B cell (primary cell): Measurements from ENCODE around the gene TARP.

Experiments
- ATAC-seq: fragments of 200-7000 bp; cut with Tn5 transposase; one replicate; pipeline ENCODE4 v1.10.0; 2021; ENCODE audit warnings: low read depth, mild to moderate bottlenecking, moderate number of reproducible peaks, moderate library complexity
- CTCF ChIA-PET: fragments of 350-600 bp; sonication (Branson Sonifier 250); formaldehyde crosslinking; loops from one replicate; lab custom pipeline; 2021; ENCODE audit warnings: antibody characterized with exemption, inconsistent platforms; lab: Charles Lee
- POLR2A ChIA-PET: fragments of 350-600 bp; sonication (Branson Sonifier 250); formaldehyde crosslinking; loops from one replicate; lab custom pipeline; 2021; ENCODE audit warnings: antibody characterized with exemption; lab: Charles Lee
- DNase-seq: peaks from one replicate; pipeline ENCODE4 v3.0.0; 2013
- H2AFZ ChIP-seq: 2 replicates; pipeline ENCODE4 v1.6.1; 2012; ENCODE audit warnings: mild to moderate bottlenecking, low read depth, low read length; ENCODE audit not compliant: insufficient read depth, poor library complexity, severe bottlenecking
- H3K27ac ChIP-seq, 2 donors: 1 replicate in 1 of 2; 2 replicates in 1 of 2; pipeline ENCODE4 v1.5.1; 2012 to 2013; ENCODE audit warnings: low read length in 2 of 2, mild to moderate bottlenecking in 2 of 2, moderate library complexity in 1 of 2
- H3K27me3 ChIP-seq, 4 experiments: fragments of 200-600 bp in 1 of 4; sonication (generic) in 1 of 4; replicated peaks in 1 of 4; 1 replicate in 2 of 4; 2 replicates in 2 of 4; pipeline versions ENCODE4 v1.6.1 to v1.7.0; 2013 to 2016; ENCODE audit warnings: low read length in 3 of 4, mild to moderate bottlenecking in 2 of 4, mixed read lengths in 1 of 4, moderate library complexity in 1 of 4; ENCODE audit not compliant: insufficient read depth in 4 of 4, control insufficient read depth in 3 of 4; ENCODE audit errors: control extremely low read depth in 1 of 4
- H3K36me3 ChIP-seq, 2 experiments: replicated peaks in 1 of 2; 1 replicate in 1 of 2; 2 replicates in 1 of 2; pipeline versions ENCODE4 v1.6.1 to v1.7.1; 2013; ENCODE audit warnings: low read length in 1 of 2; ENCODE audit not compliant: insufficient read depth in 2 of 2, control insufficient read depth in 1 of 2; ENCODE audit errors: control extremely low read depth in 1 of 2, extremely low read depth in 1 of 2
- H3K4me1 ChIP-seq, 2 donors: fragments of 200-600 bp in 1 of 2; sonication (generic) in 1 of 2; 1 replicate in 1 of 2; 2 replicates in 1 of 2; pipeline versions ENCODE4 v1.5.1 to v1.6.1; 2013 to 2017; ENCODE audit warnings: low read length in 2 of 2; ENCODE audit not compliant: control insufficient read depth in 2 of 2, insufficient read depth in 2 of 2
- H3K4me2 ChIP-seq: replicated peaks from 2 replicates; pipeline ENCODE3; 2012; ENCODE audit warnings: mild to moderate bottlenecking, low read depth, low read length; ENCODE audit not compliant: poor library complexity, severe bottlenecking
- H3K4me3 ChIP-seq, 5 experiments: fragments of 200-600 bp in 1 of 5; sonication (generic) in 1 of 5; 1 replicate in 3 of 5; 2 replicates in 2 of 5; pipeline versions ENCODE4 v1.5.1 to v1.7.0; 2011 to 2016; ENCODE audit warnings: low read length in 4 of 5, mild to moderate bottlenecking in 4 of 5, low read depth in 2 of 5, control low read depth in 1 of 5, moderate library complexity in 1 of 5; ENCODE audit not compliant: insufficient read depth in 1 of 5; ENCODE audit errors: control extremely low read depth in 1 of 5, extremely low read depth in 1 of 5
- H3K79me2 ChIP-seq: fragments of 200-600 bp; sonication (generic); one replicate; pipeline ENCODE4 v1.6.0; 2016; ENCODE audit warnings: low read length; ENCODE audit not compliant: control insufficient read depth, insufficient read depth
- H3K9ac ChIP-seq: fragments of 200-600 bp; sonication (generic); 2 replicates; pipeline ENCODE4 v1.6.1; 2017; ENCODE audit warnings: mild to moderate bottlenecking, low read length, moderate library complexity
- H3K9me3 ChIP-seq, 3 donors: one replicate each; pipeline versions ENCODE4 v1.6.1 to v1.7.1; 2013; ENCODE audit warnings: low read length in 2 of 3; ENCODE audit not compliant: control insufficient read depth in 2 of 3, insufficient read depth in 1 of 3; ENCODE audit errors: control extremely low read depth in 1 of 3
- H4K20me1 ChIP-seq: 2 replicates; pipeline ENCODE4 v1.6.0; 2012; ENCODE audit warnings: mild to moderate bottlenecking, low read length; ENCODE audit not compliant: insufficient read depth, control insufficient read depth, poor library complexity, severe bottlenecking
- H3K27ac Mint-ChIP-seq: one replicate; pipeline ENCODE4 v1.8.0; 2021; ENCODE audit warnings: mixed read lengths
- H3K27me3 Mint-ChIP-seq: one replicate; pipeline ENCODE4 v1.8.0; 2021; ENCODE audit warnings: mixed read lengths
- H3K4me1 Mint-ChIP-seq: one replicate; pipeline ENCODE4 v1.8.0; 2021; ENCODE audit warnings: mixed read lengths
- H3K4me3 Mint-ChIP-seq: one replicate; pipeline ENCODE4 v1.8.0; 2021; ENCODE audit warnings: mixed read lengths
- H3K9me3 Mint-ChIP-seq: one replicate; pipeline ENCODE4 v1.8.0; 2022; ENCODE audit warnings: mixed read lengths; ENCODE audit not compliant: insufficient read depth
- CTCF ChIP-seq: fragments of 200-600 bp; IDR thresholded peaks from one replicate; pipeline ENCODE4 v1.8.0; 2022; ENCODE audit warnings: antibody characterized with exemption, mild to moderate bottlenecking
- EZH2 ChIP-seq: IDR thresholded peaks from 2 replicates; pipeline ENCODE4 v1.6.1; 2012; ENCODE audit warnings: borderline replicate concordance, low read depth, mild to moderate bottlenecking, moderate library complexity, low read length; ENCODE audit not compliant: insufficient read depth, poor library complexity, severe bottlenecking
- WGBS: methylation state at CpG from one replicate; pipeline ENCODE4 v1.1.5; 2013; ENCODE audit warnings: missing lambda C conversion rate; ENCODE audit not compliant: insufficient coverage; 5-methylcytosine and 5-hydroxymethylcytosine counted together
- intact Hi-C: fragments of 100-400 bp; cut with micrococcal nuclease; formaldehyde crosslinking; loops from one replicate; pipeline ENCODE4 v1.10.0; 2022

TARP gene

GRCh38 chr7:38322461-38322860 lies 49.0 kb upstream of the TARP start:
- H2AFZ ChIP-seq = no peak overlapping the region
- TF ChIP-seq EZH2 = no peak
- TF ChIP-seq CTCF = no peak
- H3K27me3 ChIP-seq = peaks cover 0 to 3% (median 1%) of the 10 kb centered on the region in 4 experiments
- H3K4me1 Mint-ChIP-seq = peaks cover 8% of the 10 kb centered on the region
- no peaks in the 10 kb centered on the region for H3K9me3 ChIP-seq
- DNase-seq (no peak), ATAC-seq (no peak)
- H3K79me2 ChIP-seq = no peaks in the 10 kb centered on the region
- no peak overlapping the region for H3K9ac ChIP-seq
- no peak overlapping the region for H3K27ac Mint-ChIP-seq
- H4K20me1 ChIP-seq = no peaks in the 10 kb centered on the region
- peaks cover 4 to 10% of the 10 kb centered on the region in 2 donors for H3K4me1 ChIP-seq
- H3K27ac ChIP-seq = no peak overlapping the region
- no peaks in the 10 kb centered on the region for H3K9me3 Mint-ChIP-seq
- 98% methylated on average over 5 of the region's 5 CpGs for WGBS
- peaks cover 25% of the 10 kb centered on the region for H3K27me3 Mint-ChIP-seq
- no peaks in the 10 kb centered on the region for H3K36me3 ChIP-seq
- no peak overlapping the region for H3K4me2 ChIP-seq
- POLR2A ChIA-PET = no interaction called here
- no peak overlapping the region for H3K4me3 ChIP-seq
- H3K4me3 Mint-ChIP-seq = no peak overlapping the region
- CTCF ChIA-PET = interaction anchor here (1.1 to 2.4 kb wide), 2 partner anchors 13 to 24 kb away, joined by 4 to 8 read pairs; no protein-coding TSS in a partner anchor
- intact Hi-C loops = no loop called here

DNA sequence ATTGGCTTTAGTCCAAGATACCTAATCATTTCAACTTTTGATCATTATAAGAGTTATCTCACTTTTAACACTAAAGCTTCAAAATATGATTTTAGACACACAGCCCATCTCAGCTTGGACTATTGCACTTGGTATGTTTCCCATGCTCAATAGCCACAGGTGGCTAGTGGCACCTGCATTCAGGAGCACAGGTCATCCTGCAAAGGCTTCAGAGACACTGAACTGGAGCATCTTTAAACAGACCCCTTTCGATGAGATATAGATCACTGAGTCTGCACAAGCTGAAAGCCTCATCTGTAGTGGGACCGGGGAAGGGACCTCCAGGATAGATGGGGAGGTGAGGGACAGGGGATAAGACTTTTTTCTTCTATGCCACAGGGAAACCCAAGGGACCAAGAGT lies 48.5 kb upstream of the TARP start:
- CTCF ChIA-PET = interaction anchor here (0.5 to 2.4 kb wide), 2 partner anchors 14 to 1301 kb away, joined by 3 to 8 read pairs; no protein-coding TSS in a partner anchor
- Histone ChIP-seq H3K4me1 (peaks cover 4 to 10% of the 10 kb centered on the region in 2 donors), H3K27ac (no peak overlapping the region), H3K9me3 (no peaks in the 10 kb centered on the region), H3K27me3 (peaks cover 0 to 3% (median 1%) of the 10 kb centered on the region in 4 experiments), H3K4me2 (no peak overlapping the region), H3K4me3 (no peak overlapping the region), H2AFZ (no peak overlapping the region), H3K36me3 (no peaks in the 10 kb centered on the region), H3K79me2 (no peaks in the 10 kb centered on the region), H4K20me1 (no peaks in the 10 kb centered on the region), H3K9ac (no peak overlapping the region)
- POLR2A ChIA-PET = no interaction called here
- peaks cover 8% of the 10 kb centered on the region for H3K4me1 Mint-ChIP-seq
- WGBS = 89% methylated on average over 2 of the region's 2 CpGs
- H3K4me3 Mint-ChIP-seq = no peak overlapping the region
- no peaks in the 10 kb centered on the region for H3K9me3 Mint-ChIP-seq
- intact Hi-C loops = no loop called here
- ATAC-seq (no peak), DNase-seq (no peak)
- no peak overlapping the region for H3K27ac Mint-ChIP-seq
- TF ChIP-seq CTCF (no peak), EZH2 (no peak)
- peaks cover 25% of the 10 kb centered on the region for H3K27me3 Mint-ChIP-seq
